NCI-H146 treated with DMSO at 0.1 percent for 48 hours (cell line): ENCODE results near the gene CEMP1.
A peak's percentile ranks its signal among the peaks of the same experiment; 100 is the strongest.
"Not testable (repeated sequence)": the region's sequence is repeated elsewhere in the genome, so short reads cannot be mapped to it uniquely, and the experiment has no call there.

ENCODE experiments used
- DNase-seq: peaks from one replicate; lab custom pipeline; 2025; ENCODE audit not compliant: unreplicated experiment; lab: John Stamatoyannopoulos, UW

The CEMP1 gene

DNA sequence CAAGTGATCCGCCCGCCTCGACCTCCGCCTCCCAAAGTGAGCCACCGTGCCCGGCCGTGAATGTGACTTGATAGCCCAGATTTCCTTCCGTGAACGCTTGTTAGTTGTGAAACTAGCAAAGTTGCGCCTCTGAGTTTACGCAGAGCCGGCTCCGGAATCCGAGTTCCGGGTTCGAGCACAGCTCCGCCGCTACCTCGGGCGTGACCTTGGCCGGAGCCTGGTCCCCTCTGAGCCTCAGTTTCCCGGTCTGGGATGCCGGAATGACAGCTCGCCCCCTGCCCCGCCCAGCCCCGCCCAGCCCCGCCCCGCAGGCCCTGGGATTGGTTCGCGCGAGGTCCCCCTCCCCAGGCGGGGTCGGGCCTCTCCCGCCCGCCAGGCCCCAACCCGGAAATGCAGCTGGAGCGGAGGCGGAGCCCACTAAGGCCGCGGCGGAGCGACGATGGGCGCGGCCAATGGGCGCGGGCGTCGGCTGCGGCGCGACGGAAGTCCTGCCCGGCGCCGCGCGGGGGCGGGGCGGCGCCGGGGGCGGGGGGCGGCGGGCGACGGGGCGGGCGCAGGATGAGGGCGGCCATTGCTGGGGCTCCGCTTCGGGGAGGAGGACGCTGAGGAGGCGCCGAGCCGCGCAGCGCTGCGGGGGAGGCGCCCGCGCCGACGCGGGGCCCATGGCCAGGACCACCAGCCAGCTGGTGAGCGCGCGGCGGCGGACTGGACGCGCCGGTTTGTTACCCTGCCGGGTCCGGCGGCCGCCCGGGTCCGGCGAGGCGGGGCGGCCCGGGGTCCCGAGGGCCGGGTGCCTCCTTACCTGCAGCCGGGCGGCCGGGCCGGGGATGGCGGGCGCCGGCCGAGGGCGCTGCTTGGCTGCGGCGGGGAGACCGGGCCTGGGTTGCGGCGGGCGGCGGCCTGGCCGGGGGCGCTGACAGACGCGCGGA lies 6.5 kb upstream of the CEMP1 start, which contains the start of gene PDPK1:
TSS of gene PDPK1 (plus strand) at position 571 of the 929 bp plus-strand sequence. CDS start at position 663, 92 bp downstream.
- peak; percentile 91 for DNase-seq

DNA sequence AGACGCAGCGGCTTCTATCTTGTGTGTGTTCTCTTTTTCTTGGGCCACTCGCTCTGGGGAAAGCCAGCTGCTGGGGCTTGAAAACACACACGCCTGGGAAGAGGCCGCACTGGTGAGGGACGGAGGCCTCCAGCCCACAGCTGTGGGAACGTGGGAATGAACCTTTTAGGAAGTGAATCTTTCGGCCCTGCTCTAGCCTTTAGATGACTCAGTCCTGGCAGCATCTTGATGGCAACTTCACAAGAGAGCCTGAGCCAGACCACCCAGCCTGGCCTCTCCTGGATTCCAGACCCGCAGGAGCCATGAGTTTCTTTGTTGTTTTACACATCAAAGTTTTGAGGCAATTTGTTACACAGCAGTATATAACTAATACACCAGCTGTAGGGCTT lies 4.4 kb upstream of the CEMP1 start:
- DNase-seq: no peak

DNA sequence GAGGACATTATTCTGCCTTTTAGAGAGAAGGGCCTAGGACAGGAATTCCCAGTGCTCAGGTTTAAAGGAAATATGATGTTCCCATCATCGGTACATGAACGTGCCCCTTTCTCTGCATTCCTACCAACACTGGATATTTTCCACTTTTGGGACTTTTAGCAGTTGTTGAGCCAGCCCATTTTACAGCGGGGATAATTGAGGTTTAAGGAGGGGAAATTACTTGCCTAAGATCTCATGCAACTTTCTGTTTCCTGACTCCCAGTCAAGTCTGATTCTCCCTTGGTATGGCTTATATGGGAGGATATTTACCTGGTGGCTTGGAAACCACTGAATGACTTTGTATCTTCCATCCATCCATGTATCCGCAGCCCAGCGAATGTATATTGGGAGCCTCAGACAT lies 3.1 kb upstream of the CEMP1 start:
- DNase-seq: not testable (repeated sequence)

DNA sequence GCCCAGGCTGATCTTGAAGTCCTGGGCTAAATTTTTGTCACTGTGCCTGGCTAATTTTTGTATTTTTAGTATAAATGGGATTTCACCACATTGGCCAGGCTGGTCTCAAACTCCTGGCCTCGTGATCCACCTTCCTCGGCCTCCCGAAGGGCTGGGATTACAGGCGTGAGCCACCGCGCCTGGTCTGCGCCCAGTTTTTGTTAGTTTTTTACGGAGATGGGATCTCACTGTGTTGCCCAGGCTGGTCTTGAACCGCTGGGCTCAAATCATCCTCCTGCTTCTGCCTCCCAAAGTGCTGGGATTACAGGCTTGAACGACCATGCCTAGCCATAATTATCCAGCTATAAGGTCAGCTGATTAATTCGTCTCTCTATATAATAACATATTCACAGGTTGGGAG lies 2.7 kb upstream of the CEMP1 start:
- DNase-seq: no peak

DNA sequence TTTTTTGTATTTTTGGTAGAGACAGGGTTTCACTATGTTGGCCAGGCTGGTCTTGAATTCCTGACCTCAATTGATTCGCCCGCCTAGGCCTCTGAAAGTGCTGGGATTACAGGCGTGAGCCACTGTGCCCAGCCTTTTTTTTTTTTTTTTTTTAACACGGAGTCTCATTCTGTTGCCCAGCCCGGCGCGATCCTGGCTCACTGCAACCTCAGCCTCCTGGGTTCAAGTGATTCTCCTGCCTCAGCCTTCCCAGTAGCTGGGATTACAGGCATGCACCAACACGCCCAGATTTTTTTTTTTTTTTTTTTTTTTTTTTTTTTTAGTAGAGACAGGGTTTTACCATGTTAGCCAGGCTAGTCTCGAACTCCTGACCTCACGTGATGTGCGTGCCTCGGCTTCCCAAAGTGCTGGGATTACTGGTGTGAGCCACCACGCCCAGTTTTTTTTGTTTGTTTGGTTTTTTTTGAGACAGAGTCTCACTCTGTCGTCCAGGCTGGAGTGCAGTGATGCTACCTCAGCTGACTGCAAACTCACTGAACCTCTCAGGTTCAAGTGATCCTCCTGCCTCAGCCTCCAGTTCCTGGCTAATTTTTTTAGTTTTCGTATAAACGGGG lies 2.0 kb upstream of the CEMP1 start:
- DNase-seq: not testable (repeated sequence)

GRCh38 chr16:2532494-2533141 lies 1.4 kb upstream of the CEMP1 start:
- peak; percentile 64 for DNase-seq

DNA sequence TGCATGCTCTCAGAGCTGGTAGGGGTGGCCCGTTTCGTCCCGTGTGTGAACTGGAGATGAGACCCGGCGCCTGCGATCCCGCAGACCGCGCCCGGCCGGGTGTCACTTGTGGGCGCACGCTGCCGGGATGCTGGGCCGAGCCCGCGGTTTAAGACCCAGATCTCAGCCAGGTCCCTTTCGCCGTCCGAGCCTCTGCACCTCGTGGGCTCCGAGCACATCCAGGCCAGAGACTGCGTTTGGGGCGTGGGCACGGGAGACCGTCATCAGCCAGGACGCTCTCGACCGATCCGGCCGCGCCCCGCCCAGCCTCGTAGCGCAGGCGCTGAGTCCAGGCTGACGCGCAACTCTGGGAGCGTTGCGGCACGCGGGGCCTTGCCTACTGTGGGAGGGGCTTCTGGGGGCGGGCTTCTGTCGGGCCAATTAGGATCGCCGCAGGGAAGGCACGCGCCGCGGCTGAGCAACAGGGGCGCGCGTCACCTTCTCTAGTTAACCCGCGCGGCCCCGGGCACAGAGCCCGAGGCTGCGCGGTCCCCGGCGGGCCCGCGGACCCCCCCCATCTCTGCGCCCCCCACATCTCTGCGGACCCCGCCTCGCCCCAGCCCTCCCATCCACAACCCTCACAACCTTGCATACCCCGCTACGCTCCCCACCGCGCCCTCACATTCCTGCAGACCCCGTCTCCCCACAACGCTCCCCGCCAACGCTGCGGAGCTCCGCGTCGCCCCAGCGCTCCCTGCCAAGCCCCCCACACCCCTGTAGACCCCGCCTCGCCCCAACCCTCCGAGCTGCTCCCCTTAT lies 687 bp upstream of the CEMP1 start:
- DNase-seq: peak; percentile 92

GRCh38 chr16:2530629-2531318 lies 434 bp downstream of the CEMP1 start:
- no peak for DNase-seq

DNA sequence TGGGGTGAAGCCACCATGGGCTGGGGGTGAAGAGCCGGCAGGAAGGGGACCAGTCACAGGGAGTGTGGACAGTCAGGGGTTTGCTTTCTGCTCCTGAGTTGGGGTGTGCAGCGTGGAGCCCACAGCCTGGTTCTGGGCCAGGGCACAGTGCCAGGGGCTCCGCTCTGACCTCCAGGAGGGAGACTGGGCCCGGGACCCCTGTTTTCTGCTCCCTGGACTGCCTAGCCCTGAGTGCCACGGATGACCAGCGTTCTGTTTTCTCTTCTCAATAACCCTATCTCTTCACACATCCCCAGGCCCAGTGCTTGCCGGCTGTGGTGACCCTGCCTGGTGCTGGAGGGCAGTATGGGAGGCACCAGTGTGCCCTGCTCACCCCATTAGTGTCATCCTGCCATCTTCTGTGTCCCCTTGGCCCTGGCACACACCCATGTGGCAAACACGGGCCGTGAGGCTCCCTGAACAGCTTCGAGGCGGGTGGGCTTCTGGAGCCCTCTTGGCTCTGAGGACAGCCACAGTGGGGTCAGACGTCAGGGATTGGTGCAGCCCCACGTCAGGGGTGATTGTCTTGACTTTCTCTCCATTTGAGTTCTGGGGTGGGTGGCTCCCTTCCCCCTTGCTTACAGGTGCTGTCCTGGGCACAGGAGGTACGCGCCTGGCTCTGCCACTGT lies 1.1 kb downstream of the CEMP1 start:
- DNase-seq: no peak

GRCh38 chr16:2529061-2529931 lies 1.9 kb downstream of the CEMP1 start:
- DNase-seq: no peak

DNA sequence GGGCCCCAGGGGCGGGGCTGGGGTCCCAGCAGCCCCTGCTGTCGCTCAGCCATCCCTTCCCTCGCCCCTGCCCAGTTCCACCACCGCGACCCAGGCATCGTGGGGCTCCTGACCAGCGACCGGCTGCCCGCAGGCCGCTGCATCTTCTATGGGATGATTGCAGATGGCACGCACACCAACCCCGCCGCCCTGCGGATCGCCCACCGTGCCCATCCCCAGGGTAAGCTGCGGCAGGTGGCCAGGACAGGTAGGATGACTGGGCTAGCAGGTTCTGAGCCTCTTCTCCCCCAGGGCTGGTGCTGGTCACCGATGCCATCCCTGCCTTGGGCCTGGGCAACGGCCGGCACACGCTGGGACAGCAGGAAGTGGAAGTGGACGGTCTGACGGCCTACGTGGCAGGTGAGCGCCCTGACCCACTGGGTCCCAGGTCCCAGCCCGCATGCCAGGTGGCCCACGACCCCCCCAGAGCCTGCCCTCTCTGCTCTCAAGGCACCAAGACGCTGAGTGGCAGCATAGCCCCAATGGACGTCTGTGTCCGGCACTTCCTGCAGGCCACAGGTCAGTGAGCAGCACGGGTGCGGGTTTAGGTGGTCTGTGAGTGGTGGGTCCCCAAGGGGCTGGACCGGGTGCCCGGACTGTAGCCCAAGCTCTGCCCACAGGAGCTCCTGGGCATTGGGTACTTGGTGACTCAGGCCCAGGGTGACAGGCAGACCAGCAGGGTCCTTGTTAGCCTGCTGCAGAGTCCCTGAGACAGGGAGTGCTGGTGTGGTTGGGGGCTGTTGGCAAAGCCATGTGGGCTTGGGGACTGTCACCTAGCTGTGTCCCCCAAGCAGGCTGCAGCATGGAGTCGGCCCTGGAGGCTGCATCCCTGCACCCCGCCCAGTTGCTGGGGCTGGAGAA lies 2.8 kb downstream of the CEMP1 start:
- DNase-seq: no peak

GRCh38 chr16:2527784-2528100 lies 3.5 kb downstream of the CEMP1 start:
- no peak for DNase-seq

DNA sequence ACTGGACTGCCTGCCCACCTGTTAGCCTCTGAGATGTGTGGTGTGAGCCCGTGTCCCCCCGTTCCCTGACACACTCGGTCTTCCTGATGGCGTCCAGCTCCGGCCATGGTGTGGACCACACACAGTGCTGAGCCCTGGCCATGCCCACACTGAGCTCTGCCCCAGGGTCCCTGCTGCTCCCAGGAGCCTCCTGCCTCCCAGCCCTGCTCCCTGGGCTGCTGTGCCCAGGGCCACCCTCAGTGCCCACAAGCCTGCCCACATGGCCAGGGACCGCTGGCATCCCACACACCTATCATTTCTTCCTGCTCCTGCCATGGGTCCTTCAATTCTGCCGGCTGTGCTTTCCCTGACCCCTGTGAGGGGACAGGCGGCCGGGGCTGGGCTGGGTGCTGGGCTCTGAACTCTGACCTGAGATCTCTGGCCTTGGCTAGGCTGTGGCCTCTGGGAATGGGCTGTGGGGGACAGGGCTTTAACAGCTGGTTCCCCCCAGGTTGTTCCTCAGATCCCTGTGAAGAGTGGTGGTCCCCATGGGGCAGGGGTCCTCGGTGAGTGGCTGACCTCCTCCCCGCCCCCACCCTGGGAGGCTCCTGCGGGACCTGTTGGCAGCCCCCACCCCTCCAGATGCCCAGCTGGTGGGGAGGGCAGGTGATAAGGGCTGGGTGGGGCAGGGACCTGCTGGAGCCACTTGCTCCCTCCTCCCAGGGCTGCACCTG lies 4.0 kb downstream of the CEMP1 start:
- DNase-seq: no peak

GRCh38 chr16:2526135-2526534 lies 5.1 kb downstream of the CEMP1 start:
- DNase-seq: no peak

DNA sequence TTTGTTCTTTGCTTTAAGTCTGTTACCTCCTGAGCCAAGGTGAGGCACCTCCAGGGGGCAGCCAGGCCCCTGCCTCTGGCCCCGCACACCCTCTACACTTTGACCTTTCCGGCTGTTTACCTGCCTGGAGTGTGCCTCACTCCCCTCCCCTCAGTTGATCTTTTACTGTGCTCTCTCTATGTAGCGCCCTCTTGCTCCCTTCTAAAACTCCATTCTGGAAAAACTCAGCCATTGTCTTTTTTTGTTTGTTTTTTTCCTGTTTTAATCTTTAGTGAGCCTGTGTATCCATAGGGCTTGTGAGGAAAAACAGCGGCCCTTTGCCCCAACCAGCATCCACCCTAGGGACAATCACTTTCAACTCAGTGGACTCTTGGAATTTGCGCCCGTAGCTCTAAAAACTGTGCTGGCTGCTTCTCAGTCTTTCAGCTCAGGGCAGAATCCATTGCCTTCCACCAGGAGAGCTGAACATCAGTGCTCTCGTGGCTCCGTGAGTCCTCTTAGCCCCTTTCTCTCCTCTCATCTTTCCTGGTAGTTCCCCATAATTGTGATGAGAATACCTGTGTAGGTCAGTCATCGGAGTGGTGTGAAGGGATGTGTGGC lies 6.8 kb downstream of the CEMP1 start:
- DNase-seq: no peak

- DNase-seq: no peak
Measured at GRCh38 chr16:2523801-2524231, 7.4 kb downstream of the CEMP1 start.
